Activated T-cell treated with anti-CD3 and anti-CD28 coated beads for 24 hours (primary cell): Measurements from ENCODE around the gene RNF10.
A peak's percentile ranks its signal among the peaks of the same experiment; 100 is the strongest.
"Not testable (repeated sequence)": the region's sequence is repeated elsewhere in the genome, so short reads cannot be mapped to it uniquely, and the experiment has no call there.

Source experiments
- DNase-seq: peaks from one replicate; pipeline ENCODE4 v3.0.0-alpha.2; 2020; ENCODE audit warnings: low read depth

RNF10 gene

GRCh38 chr12:120534203-120534702 is at the start of gene RNF10:
TSS of gene RNF10 (plus strand) at chr12:120534356. CDS start at chr12:120534812, 456 bp downstream.
- DNase-seq = peak; percentile 61

DNA sequence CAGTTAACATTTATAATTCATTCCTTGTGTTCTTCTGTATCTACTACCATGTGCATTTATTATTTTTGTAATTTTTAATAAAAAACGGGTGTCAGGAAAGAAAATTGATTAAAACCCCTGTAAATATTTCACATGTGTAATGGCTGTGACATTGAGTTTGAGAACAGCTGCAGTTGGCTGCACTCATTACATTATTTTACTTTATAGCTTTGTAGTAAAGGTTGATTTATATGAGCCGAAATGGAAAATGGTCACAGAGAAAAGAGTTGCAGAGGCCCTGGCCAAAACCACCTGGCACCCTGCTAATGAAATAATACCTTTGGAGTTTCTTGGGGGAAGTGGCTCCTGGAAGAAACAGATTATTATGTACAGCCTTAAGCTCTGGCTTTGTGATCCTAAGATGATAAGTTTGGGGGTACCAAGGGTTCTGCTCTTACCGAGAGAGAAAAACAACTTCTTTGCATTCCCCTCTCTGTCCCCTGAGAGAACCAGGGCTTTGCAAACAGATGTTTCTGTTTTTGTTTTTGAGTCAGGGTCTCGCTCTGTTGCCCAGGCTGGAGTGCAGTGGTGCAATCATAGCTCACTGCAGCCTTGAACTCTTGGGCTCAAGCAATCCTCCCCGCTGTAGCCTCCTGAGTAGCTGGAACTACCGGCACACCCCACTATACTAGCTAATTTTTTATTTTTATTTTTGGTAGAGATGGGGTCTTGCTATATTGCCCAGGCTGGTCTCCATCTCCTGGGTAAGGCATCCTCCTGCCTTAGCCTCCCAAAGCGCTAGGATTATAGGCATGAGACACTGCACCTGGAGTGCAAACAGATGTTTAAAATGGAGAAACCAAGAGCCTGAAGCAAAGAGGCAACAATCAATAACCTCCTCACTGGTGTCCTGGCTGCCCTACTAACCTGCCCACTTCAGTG is 47.9 kb upstream of the RNF10 start:
- no peak for DNase-seq

DNA sequence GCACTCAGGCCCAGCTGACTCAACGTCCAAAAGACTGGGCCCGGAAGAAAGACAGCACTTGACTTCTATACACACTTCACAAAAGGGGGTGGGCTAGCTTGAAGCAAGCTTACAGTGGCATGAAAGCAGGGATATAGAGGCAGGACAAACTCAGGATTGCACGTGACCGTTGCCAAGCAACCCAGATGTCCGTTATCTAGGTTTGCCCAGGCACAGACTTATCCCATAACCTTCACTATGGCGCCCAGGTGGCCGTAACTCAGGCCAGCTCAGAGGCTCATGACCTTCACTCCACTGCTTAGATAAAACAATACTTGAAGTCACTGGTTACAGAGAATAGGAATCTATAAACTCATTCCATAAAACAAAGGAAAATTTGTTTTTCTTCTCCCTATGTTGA is 46.6 kb upstream of the RNF10 start:
- not testable (repeated sequence) for DNase-seq

GRCh38 chr12:120488057-120488640 is 46.0 kb upstream of the RNF10 start:
- DNase-seq = no peak

DNA sequence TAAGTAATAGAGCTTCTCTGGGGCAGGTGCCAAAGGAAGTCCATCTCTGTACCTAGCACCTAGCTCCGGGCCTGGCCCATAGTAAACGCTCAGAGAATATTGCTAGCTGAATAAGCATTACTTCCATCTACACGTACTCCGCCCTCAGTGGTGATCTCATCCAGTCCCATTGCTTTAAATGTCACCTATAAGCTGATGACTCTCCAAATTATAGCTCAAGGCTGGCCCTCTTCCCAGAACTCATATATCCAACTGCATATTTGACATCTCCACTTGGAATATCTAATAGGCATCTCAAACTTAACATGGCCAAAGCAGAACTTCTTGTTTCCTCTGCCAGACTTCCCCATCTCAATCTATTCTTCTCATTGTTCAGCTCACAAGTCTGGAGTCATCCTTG is 45.1 kb upstream of the RNF10 start:
- DNase-seq = no peak

DNA sequence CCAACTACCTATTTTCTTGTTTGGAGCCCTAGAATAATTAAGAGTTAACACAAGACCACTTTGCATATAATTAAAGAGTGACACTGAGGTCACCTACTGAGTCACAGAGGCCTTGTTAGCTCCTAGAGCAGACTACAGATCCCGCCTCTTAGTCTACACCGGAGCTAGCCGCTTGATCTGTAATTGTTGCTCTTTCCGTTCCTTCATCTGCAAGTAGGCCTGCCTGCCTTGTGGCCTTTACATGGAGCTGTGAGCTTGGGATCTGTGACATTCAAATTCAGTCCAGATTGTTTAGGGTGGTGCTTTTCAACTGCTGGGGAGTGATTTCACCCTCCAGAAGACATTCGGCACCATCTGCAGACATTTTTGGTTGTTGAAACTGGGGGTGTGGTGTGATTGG is 43.8 kb upstream of the RNF10 start:
- no peak for DNase-seq

GRCh38 chr12:120490833-120491512 is 43.2 kb upstream of the RNF10 start:
- no peak for DNase-seq

GRCh38 chr12:120495186-120495730 is 38.9 kb upstream of the RNF10 start:
- DNase-seq = no peak

GRCh38 chr12:120495731-120496412 is 38.3 kb upstream of the RNF10 start, which contains the start of gene DYNLL1:
TSS of gene DYNLL1 (plus strand) at chr12:120496113. CDS start at chr12:120496422, 309 bp downstream.
- DNase-seq = peak; percentile 98

DNA sequence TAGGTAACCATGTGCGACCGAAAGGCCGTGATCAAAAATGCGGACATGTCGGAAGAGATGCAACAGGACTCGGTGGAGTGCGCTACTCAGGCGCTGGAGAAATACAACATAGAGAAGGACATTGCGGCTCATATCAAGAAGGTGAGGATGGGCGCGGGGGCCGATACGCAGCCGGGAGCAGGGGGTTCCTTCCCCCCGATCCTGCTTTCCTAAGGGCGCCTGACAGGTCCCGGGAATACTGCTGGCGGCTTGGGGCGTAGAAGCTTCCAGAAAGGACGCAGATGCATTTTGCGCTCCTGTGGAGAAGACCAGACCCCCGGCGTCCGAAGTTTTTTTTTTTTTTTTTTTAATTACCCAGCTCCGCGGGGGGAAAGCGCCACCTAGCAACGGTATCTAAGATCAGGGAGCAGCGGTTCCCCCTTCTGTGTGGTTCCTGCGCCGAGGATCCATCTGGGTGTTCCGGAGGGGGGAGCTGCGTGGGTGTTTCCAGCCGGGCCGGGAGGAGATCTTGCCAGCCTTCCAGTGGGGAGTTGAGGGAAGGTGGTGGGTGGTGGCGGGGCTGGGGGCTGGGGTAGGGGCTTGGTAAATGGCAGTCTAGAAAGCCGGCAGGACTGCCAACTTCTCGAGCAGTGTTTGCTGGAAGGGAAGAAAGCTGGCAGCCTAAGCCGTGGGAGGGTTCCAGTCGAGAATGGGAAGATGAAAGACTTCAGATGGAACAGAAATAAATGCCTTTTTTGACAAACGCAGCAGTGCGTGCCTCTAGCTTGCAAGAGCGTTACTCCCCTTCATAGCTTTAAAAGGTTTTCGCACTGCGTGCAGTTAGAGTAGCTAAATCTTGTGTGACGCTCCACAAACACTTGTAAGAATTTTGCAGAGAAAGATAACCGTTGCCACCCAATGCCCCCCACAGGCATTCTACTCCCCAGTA is 37.5 kb upstream of the RNF10 start:
- peak; percentile 33 for DNase-seq

DNA sequence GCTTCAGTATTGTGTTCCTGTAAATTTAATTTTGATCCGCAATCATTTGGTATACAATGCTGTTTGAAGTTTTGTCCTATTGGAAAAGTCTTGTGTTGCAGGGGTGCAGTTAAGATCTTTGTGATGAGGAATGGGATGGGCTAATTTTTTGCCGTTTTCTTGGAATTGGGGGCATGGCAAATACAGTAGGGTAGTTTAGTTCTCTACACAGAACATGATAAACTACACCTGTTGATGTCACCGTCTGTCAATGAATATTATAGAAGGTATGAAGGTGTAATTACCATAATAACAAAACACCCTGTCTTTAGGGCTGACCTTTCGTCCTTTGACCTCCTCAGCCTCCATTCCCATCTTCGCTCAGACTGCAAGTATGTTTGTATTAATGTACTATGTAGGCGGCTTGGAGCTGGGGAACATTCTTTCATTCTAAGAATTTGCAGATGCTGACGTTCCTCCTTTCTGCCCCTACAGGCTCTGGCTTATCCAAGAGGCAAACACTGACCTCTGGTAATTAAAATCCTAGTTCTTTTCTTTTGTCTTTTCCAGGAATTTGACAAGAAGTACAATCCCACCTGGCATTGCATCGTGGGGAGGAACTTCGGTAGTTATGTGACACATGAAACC is 36.5 kb upstream of the RNF10 start:
- no peak for DNase-seq

GRCh38 chr12:120498870-120499515 is 35.2 kb upstream of the RNF10 start:
- no peak for DNase-seq

DNA sequence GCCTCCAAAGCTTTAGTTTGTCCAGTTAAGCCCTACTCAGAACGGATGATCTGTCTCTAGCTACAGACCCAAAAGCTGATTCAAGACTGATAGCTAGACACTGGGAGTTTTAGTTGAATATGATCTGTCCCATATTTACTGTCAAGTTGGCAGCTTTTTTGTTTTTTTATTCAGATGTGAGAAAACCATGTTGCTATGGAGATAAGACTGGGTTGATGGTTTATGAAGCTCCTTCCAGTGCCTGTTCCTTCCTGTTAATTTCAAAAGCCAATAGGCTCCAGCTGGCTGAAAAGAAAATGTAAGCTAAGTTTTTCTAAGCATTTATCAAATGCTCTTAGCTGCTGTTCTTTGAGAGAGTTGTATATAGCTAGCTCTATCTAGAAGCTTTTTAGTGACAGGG is 33.6 kb upstream of the RNF10 start:
- DNase-seq = no peak

DNA sequence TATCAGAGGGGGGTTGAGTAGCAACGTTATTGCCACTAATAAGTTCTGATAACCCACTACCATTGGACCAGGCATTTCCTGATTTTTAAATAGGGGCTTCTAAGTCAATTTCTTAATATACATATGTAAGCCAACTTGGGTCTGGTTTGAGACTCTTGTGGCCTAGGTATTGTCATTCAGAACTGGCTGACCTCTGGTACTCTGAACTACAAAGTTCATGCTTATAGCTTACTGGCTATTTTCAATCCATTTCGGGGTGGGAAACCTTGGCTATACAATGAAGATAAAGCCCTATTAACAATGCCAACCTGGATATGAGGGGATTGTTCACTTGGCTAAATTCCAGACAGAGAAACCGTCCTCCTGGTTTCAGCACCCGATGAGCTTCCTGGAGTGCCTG is 29.6 kb upstream of the RNF10 start:
- DNase-seq = no peak

GRCh38 chr12:120508537-120508936 is 25.6 kb upstream of the RNF10 start:
- DNase-seq = no peak

GRCh38 chr12:120514002-120514401 is 20.2 kb upstream of the RNF10 start:
- no peak for DNase-seq

GRCh38 chr12:120515496-120515895 is 18.7 kb upstream of the RNF10 start:
- no peak for DNase-seq

- not testable (repeated sequence) for DNase-seq
Observed at GRCh38 chr12:120519324-120519723, 14.8 kb upstream of the RNF10 start.

- no peak for DNase-seq
Observed at GRCh38 chr12:120522568-120522967, 11.6 kb upstream of the RNF10 start.
